HEK293 (cell line): ENCODE measurements around the gene SGSM2.
A peak's percentile ranks its signal among the peaks of the same experiment; 100 is the strongest.

ENCODE experiments used
- CTCF ChIA-PET: fragments of 350-600 bp; formaldehyde crosslinking; extraction: SDS; loops from one replicate; lab custom pipeline; 2021; ENCODE audit warnings: antibody characterized with exemption; lab: Yijun Ruan, JAX
- POLR2A ChIA-PET: fragments of 300-600 bp; formaldehyde crosslinking; extraction: SDS; loops from one replicate; lab custom pipeline; 2020; ENCODE audit warnings: antibody characterized with exemption, inconsistent platforms; lab: Yijun Ruan, JAX
- H3K27ac ChIP-seq: fragments of 200-500 bp; sonication (Bioruptor generic); 2 replicates; pipeline ENCODE4 v1.5.1; 2014; ENCODE audit warnings: low read depth, low read length, control low read depth, inconsistent platforms; ENCODE audit errors: extremely low read depth
- H3K36me3 ChIP-seq, 2 experiments: fragments of 200-500 bp in 1 of 2; sonication (Bioruptor generic) in 1 of 2; 1 replicate in 1 of 2; 2 replicates in 1 of 2; pipeline ENCODE4 v1.5.1; 2014 to 2017; ENCODE audit warnings: inconsistent platforms in 2 of 2, low read length in 2 of 2; ENCODE audit not compliant: control insufficient read depth in 2 of 2, insufficient read depth in 1 of 2
- H3K4me1 ChIP-seq: fragments of 200-500 bp; sonication (Bioruptor generic); 2 replicates; pipeline ENCODE4 v1.5.1; 2014; ENCODE audit warnings: mild to moderate bottlenecking, low read length, inconsistent platforms; ENCODE audit not compliant: control insufficient read depth, insufficient read depth
- H3K4me3 ChIP-seq: 2 replicates; pipeline ENCODE4 v1.5.1; 2011; ENCODE audit warnings: low read depth, mild to moderate bottlenecking, control low read depth, low read length, moderate library complexity
- H3K9me3 ChIP-seq: fragments of 200-500 bp; sonication (Bioruptor generic); 2 replicates; pipeline ENCODE4 v1.5.1; 2014; ENCODE audit warnings: low read depth, low read length, inconsistent platforms; ENCODE audit not compliant: control insufficient read depth, insufficient read depth
- BCL11A ChIP-seq: fragments of 450-650 bp; formaldehyde crosslinking; IDR thresholded peaks from 2 replicates; pipeline ENCODE4 v1.5.1; 2016; ENCODE audit warnings: low read depth, missing biosample characterization, missing genetic modification characterization
- BCL6B ChIP-seq: fragments of 450-650 bp; formaldehyde crosslinking; IDR thresholded peaks from 2 replicates; pipeline ENCODE4 v1.5.1; 2017; ENCODE audit warnings: missing biosample characterization, missing genetic modification characterization
- EGR2 ChIP-seq: fragments of 450-650 bp; formaldehyde crosslinking; IDR thresholded peaks from 2 replicates; pipeline ENCODE4 v1.5.1; 2016; ENCODE audit warnings: low read depth, missing biosample characterization, missing genetic modification characterization
- KLF10 ChIP-seq: fragments of 450-650 bp; IDR thresholded peaks from 2 replicates; pipeline ENCODE4 v1.5.1; 2018; ENCODE audit warnings: missing biosample characterization, mild to moderate bottlenecking, missing genetic modification characterization
- OSR2 ChIP-seq: fragments of 450-650 bp; formaldehyde crosslinking; IDR thresholded peaks from 2 replicates; pipeline ENCODE4 v1.5.1; 2016; ENCODE audit warnings: missing biosample characterization, missing genetic modification characterization
- PRDM10 ChIP-seq: fragments of 450-650 bp; formaldehyde crosslinking; IDR thresholded peaks from 2 replicates; pipeline ENCODE4 v1.5.1; 2016; ENCODE audit warnings: missing biosample characterization, missing genetic modification characterization
- TSHZ1 ChIP-seq: fragments of 450-650 bp; formaldehyde crosslinking; IDR thresholded peaks from 2 replicates; pipeline ENCODE4 v1.5.1; 2016; ENCODE audit warnings: missing biosample characterization, missing genetic modification characterization, borderline replicate concordance
- ZBTB17 ChIP-seq: fragments of 450-650 bp; formaldehyde crosslinking; IDR thresholded peaks from 2 replicates; pipeline ENCODE4 v1.5.1; 2016; ENCODE audit warnings: missing biosample characterization, missing genetic modification characterization
- ZBTB20 ChIP-seq: fragments of 450-650 bp; formaldehyde crosslinking; IDR thresholded peaks from 2 replicates; pipeline ENCODE4 v1.5.1; 2016; ENCODE audit warnings: missing biosample characterization, missing genetic modification characterization
- ZFP41 ChIP-seq: fragments of 450-650 bp; formaldehyde crosslinking; IDR thresholded peaks from 2 replicates; pipeline ENCODE4 v1.5.1; 2016; ENCODE audit warnings: missing biosample characterization, missing genetic modification characterization, borderline replicate concordance
- ZNF146 ChIP-seq: fragments of 450-650 bp; formaldehyde crosslinking; IDR thresholded peaks from 2 replicates; pipeline ENCODE4 v1.5.1; 2016; ENCODE audit warnings: missing biosample characterization, missing genetic modification characterization
- ZNF214 ChIP-seq: fragments of 450-650 bp; formaldehyde crosslinking; IDR thresholded peaks from 2 replicates; pipeline ENCODE4 v1.5.1; 2017; ENCODE audit warnings: missing biosample characterization, mild to moderate bottlenecking, missing genetic modification characterization, borderline replicate concordance
- ZNF24 ChIP-seq: fragments of 450-650 bp; formaldehyde crosslinking; IDR thresholded peaks from 2 replicates; pipeline ENCODE4 v1.5.1; 2016; ENCODE audit warnings: missing biosample characterization, missing genetic modification characterization
- ZNF280C ChIP-seq: fragments of 450-650 bp; formaldehyde crosslinking; IDR thresholded peaks from 2 replicates; pipeline ENCODE4 v1.5.1; 2016; ENCODE audit warnings: missing biosample characterization, missing genetic modification characterization
- ZNF335 ChIP-seq: fragments of 450-650 bp; formaldehyde crosslinking; conservative IDR thresholded peaks from 2 replicates; pipeline ENCODE4 v1.5.1; 2016; ENCODE audit warnings: missing biosample characterization, missing genetic modification characterization
- ZNF366 ChIP-seq: fragments of 450-650 bp; formaldehyde crosslinking; conservative IDR thresholded peaks from 2 replicates; pipeline ENCODE4 v1.5.1; 2016; ENCODE audit warnings: missing biosample characterization, missing genetic modification characterization
- ZNF37A ChIP-seq: fragments of 450-650 bp; IDR thresholded peaks from 2 replicates; pipeline ENCODE4 v1.5.1; 2018; ENCODE audit warnings: missing biosample characterization, missing genetic modification characterization
- ZNF585B ChIP-seq: fragments of 450-650 bp; formaldehyde crosslinking; IDR thresholded peaks from 2 replicates; pipeline ENCODE4 v1.5.1; 2016; ENCODE audit warnings: missing biosample characterization, missing genetic modification characterization
- ZNF596 ChIP-seq: fragments of 450-650 bp; IDR thresholded peaks from 2 replicates; pipeline ENCODE4 v1.5.0; 2018; ENCODE audit warnings: missing biosample characterization, mild to moderate bottlenecking, missing genetic modification characterization, moderate library complexity
- ZNF623 ChIP-seq: fragments of 450-650 bp; formaldehyde crosslinking; IDR thresholded peaks from 2 replicates; pipeline ENCODE4 v1.5.1; 2016; ENCODE audit warnings: missing biosample characterization, missing genetic modification characterization
- ZNF664 ChIP-seq: fragments of 450-650 bp; formaldehyde crosslinking; IDR thresholded peaks from 2 replicates; pipeline ENCODE4 v1.5.1; 2016; ENCODE audit warnings: missing biosample characterization, missing genetic modification characterization
- ZNF776 ChIP-seq: fragments of 450-650 bp; formaldehyde crosslinking; IDR thresholded peaks from 2 replicates; pipeline ENCODE4 v1.5.0; 2017; ENCODE audit warnings: missing biosample characterization, missing genetic modification characterization, borderline replicate concordance
- ZSCAN5A ChIP-seq: fragments of 450-650 bp; formaldehyde crosslinking; IDR thresholded peaks from 2 replicates; pipeline ENCODE4 v1.5.1; 2016; ENCODE audit warnings: missing biosample characterization, missing genetic modification characterization

The SGSM2 gene

GRCh38 chr17:2336215-2336851 lies 968 bp upstream of the SGSM2 start, which contains the start of gene TSR1 (continued):
- TF ChIP-seq PRDM10, result peak; percentile 79
- no peak for TF ChIP-seq ZNF214
- no peak for TF ChIP-seq ZFP41 (tag by site-specific recombination)
- TF ChIP-seq ZNF585B (tag by site-specific recombination), result no peak
- peak; percentile 10; the same call in 1 of the 2 replicates for TF ChIP-seq TSHZ1 (tag by site-specific recombination)
- TF ChIP-seq, all 188 proteins: peak for 54

- peak overlapping the region; percentile 56 for H3K4me3 ChIP-seq
- H3K27ac ChIP-seq, result peak overlapping the region; percentile 87
- H3K9me3 ChIP-seq, result no peaks in the 10 kb centered on the region
- POLR2A ChIA-PET, result interaction anchor here (0.6 to 4.0 kb wide), 10 partner anchors 9 to 292 kb away, joined by 3 to 49 read pairs (median 6); partner anchors contain the start of genes SMG6 and SRR
- CTCF ChIA-PET, result interaction anchor here (0.6 to 10.9 kb wide), 6 partner anchors 12 to 284 kb away, joined by 3 to 110 read pairs (median 4); no protein-coding TSS in a partner anchor
- H3K36me3 ChIP-seq, result peaks cover 27 to 35% of the 10 kb centered on the region in 2 experiments
- peaks cover 14% of the 10 kb centered on the region for H3K4me1 ChIP-seq
- TF ChIP-seq KLF10 (tag by site-specific recombination) (0 out of 2 replicates have a peak, but pooled peaks have one; percentile 41), BCL6B (tag by site-specific recombination) (no peak), ZBTB17 (0 out of 2 replicates have a peak, but pooled peaks have one; percentile 10), BCL11A (tag by site-specific recombination) (no peak), ZBTB20 (tag by site-specific recombination) (peak; percentile 23; the same call in 1 of the 2 replicates), ZNF280C (no peak), ZNF366 (tag by site-specific recombination) (no peak), ZNF24 (tag by site-specific recombination) (no peak), OSR2 (no peak), ZNF623 (tag by site-specific recombination) (no peak), EGR2 (tag by site-specific recombination) (peak; percentile 82), ZNF146 (tag by site-specific recombination) (no peak), ZNF596 (no peak), ZNF776 (tag by site-specific recombination) (no peak), ZNF37A (tag by site-specific recombination) (no peak), ZSCAN5A (tag by site-specific recombination) (no peak), ZNF664 (tag by site-specific recombination) (no peak), ZNF335 (tag by site-specific recombination) (peak; percentile 70)
Measured at GRCh38 chr17:2337544-2338314, 428 bp downstream of the SGSM2 start.
